Activated naive CD8-positive, alpha-beta T cell treated with anti-CD3 and anti-CD28 coated beads, Interleukin-2, amount 50 U/mL, for 16 hours (primary cell): ENCODE data around the gene ISLR.

Experiments
- DNase-seq: peaks from one replicate; pipeline ENCODE4 v3.0.0-alpha.2; 2020; ENCODE audit warnings: low read depth, low spot score

Gene ISLR

DNA sequence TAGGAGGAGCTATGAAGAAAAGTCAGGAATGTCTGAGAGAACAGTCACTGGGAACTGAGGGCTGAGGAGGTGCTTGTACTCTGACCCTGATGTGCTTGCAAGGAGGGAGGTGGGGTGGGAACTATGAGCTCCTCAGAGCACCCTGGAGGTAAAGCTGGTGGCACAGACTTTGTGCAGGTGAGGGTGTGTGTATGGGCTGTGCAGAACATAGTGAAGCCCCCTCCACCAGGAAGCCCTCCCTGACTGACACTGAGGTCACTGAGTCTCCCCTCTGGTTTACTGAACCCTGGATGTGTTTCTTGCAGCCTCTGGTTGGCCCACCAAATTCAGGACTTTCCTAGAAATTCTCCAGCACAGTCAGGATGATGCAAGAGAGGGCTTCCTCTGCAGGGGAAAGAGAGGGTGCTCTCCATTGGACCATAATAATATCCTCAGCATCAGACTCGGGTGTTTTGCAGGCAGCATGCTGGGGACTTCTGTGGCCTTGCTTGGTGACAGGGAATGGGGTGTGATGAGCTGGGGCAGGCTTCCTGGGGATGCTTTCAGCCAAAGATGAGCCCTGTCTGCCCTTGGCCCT is 1.5 kb upstream of the ISLR start:
- no peak for DNase-seq

DNA sequence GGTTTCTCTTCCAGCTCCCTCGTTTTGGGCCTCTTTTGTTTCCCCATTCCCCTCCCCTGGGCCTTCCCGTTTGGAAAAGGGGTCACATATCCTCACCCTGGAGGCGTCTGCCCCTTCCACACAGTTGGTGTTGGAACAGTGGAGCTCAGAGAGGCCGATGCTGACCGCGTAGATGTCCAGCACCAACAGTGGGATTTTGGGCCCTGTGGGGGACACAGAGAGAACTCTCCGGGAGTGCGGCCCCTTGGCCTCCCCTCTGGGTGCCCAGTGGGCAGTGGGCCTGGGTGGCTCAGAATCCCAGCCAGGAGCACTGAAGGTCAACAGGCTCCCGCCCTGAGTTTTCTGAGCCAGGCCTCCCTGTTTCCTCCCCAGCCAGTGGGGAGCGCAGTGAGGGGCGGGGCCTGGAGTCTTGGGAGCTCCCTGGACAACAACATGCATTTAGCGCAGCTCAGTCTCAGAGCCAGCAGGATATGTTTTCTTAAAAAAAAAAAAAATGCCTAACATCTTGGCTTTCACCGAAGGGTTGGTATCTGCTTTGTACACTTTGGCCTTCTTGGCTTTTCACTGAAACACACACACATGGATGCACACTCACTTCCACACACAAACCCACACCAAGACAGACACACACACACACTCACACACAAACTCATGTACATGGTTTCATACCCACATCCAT is 670 bp upstream of the ISLR start:
- DNase-seq: no peak

DNA sequence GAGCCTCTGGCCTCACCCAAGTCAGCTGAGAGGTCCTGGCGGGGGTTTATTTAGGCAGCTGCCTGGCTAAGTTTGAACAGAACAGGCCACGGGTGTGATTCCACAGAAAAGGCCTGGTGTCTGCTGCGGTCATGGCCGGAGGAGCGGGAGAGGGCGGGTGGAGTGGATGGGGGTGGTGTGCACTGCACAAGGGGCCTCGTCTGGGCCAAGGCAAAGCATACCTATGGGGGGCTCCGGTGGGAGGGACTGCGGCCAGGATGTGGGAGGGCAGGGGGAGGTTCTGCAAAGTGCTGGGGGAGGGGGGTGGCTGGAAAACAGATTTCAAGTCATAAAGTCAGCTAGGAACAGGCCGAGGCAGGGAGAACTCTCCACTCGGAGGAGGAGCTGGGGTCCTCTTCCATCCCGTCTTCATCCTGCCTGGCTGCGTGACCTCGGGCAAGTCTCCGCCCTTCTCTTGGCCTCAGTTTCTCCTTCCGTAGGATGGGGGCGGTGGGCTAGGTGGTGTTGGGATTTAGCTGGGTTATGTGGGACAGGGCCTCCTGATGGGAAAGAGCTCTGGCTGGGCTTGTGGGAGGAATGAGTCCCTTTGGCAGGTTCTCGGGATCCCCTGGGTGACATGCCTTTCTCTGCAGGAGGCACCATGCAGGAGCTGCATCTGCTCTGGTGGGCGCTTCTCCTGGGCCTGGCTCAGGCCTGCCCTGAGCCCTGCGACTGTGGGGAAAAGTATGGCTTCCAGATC is 878 bp downstream of the ISLR start:
- no peak for DNase-seq

DNA sequence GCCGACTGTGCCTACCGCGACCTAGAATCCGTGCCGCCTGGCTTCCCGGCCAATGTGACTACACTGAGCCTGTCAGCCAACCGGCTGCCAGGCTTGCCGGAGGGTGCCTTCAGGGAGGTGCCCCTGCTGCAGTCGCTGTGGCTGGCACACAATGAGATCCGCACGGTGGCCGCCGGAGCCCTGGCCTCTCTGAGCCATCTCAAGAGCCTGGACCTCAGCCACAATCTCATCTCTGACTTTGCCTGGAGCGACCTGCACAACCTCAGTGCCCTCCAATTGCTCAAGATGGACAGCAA is 1.4 kb downstream of the ISLR start:
- no peak for DNase-seq

DNA sequence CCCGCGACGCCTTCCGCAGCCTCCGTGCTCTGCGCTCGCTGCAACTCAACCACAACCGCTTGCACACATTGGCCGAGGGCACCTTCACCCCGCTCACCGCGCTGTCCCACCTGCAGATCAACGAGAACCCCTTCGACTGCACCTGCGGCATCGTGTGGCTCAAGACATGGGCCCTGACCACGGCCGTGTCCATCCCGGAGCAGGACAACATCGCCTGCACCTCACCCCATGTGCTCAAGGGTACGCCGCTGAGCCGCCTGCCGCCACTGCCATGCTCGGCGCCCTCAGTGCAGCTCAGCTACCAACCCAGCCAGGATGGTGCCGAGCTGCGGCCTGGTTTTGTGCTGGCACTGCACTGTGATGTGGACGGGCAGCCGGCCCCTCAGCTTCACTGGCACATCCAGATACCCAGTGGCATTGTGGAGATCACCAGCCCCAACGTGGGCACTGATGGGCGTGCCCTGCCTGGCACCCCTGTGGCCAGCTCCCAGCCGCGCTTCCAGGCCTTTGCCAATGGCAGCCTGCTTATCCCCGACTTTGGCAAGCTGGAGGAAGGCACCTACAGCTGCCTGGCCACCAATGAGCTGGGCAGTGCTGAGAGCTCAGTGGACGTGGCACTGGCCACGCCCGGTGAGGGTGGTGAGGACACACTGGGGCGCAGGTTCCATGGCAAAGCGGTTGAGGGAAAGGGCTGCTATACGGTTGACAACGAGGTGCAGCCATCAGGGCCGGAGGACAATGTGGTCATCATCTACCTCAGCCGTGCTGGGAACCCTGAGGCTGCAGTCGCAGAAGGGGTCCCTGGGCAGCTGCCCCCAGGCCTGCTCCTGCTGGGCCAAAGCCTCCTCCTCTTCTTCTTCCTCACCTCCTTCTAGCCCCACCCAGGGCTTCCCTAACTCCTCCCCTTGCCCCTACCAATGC is 2.0 kb downstream of the ISLR start:
- no peak for DNase-seq

DNA sequence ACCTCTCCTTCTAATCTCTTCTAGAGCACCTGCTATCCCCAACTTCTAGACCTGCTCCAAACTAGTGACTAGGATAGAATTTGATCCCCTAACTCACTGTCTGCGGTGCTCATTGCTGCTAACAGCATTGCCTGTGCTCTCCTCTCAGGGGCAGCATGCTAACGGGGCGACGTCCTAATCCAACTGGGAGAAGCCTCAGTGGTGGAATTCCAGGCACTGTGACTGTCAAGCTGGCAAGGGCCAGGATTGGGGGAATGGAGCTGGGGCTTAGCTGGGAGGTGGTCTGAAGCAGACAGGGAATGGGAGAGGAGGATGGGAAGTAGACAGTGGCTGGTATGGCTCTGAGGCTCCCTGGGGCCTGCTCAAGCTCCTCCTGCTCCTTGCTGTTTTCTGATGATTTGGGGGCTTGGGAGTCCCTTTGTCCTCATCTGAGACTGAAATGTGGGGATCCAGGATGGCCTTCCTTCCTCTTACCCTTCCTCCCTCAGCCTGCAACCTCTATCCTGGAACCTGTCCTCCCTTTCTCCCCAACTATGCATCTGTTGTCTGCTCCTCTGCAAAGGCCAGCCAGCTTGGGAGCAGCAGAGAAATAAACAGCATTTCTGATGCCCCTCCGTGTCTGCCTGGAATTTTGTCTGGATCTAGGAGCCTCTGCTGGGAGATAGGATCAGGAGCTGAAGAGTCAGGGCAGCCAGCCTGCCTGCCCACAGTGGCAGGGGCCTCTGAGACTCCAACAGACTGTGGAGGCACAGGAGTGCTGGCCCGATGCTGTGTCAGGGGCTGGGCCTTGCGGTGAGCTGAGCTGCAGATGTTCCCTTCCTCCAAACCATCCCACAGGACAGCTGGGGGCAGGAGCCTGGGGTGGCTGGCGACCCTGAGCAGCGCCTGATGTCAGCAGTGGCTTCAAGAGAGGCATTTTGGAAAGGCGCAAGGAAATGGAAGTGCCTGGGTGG is 3.0 kb downstream of the ISLR start:
- no peak for DNase-seq

DNA sequence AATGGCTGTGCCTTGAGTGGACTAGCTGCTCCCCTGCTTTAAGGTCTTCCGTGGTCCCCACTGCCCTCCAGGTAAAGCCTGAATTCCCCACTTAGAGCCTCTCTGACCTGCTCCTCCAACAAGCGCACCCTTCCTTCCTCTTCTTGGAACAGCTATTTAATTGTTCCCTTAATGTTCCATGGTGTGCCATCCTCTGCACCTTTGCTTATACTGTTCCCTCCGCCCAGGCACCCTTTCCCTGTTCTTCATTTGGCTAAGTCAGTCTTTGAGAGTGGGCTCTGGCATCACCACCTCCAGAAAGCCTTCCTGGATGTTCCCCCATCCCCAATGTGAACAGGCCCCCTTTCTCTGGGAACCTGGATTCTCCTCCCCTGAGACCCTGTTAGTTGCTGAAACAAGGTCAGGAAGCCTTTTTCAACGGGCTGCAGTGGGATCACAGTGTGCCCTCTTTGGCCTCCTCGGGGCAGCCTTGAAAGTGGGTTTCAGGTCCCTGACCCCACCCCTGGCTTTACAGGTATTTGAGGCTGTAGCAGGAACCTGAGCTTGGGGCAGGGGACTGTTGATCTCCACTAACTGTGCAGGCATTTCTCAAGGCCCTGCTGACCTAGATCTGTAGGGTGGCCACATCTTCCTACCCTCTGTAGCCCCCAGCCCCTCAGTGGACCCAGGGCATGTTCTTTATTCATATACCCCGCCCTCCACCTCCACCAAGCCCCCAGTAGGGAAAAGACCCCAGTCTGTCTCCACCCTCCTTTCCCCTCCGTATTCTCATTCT is 5.0 kb downstream of the ISLR start:
- DNase-seq: no peak

DNA sequence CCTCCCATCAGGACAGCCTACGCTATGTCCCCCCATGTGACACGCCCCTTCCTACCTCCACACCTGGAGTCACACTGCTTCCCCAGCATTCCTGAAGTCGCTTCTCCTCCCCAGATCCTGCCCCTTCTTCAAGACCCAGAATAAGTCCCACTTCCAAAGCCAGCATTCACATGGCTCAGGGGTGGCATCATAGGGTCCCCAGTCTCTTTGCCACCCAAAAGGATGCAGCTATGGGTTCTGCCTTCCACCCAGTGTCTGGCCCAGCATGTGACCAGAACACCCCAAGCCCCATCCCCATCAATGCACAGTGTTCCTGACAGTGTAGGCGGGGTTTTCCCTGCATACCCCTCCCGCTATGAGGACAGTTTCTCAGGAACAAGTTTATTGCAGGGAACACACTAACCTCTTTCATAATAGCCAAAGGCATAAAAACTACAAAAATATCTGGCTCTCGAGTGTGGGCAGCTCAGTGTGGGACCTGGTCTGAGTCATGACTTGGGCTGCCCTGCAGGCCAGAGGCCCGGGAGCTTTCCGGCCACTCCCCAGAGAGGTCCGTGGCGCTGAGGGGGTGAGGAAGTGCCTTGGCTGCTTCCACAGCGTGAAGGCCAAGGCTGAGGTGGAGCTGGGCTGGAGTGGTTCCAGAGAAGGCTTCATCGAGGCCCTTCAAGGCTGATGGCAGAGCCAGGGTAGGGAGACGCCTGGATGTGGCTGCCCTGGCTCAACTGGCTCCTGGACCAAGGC is 5.8 kb downstream of the ISLR start:
- DNase-seq: no peak

DNA sequence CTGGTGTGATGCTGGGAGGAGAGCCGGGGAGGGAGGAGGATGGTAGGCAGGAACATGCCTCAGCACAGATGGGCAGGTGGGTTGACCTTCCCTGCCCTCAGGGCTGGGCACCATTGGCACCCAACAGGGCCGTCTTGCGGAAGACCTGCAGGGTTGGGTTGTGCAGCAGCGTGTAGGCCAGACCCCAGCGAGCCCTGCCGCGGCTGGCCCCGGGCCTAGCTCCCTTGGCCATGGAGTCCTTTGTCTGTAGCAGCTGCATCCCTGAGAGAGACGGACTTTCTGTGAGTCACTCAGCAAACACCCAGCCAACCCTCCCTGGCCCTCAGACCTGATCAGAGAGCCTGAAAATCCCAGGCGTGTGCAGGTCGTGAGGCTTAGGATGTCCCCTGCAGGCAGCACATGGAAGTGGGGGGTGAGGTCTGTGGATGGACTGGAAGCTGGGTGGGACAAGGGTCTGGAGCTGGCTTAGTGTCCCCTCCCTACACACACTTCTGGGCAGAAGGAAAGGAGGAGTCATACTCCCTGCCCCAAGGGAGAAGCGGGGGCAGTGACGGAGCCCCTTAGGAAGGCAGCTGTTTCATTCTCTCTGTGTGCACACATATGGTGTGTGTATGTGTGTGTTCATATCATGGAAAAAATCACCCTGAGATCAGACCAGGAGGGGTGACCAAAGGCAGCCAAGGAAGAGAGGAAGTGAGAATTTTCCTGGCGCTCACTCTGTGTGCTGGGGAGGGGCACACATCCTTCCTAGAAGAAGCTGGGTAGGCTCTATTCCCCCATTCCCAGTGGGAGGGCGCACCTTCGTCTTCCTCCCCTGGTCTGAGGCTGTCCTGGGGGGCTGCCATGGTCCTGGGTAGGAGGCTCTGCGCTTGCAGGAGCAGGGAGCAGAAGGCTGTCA is 6.7 kb downstream of the ISLR start:
- DNase-seq: no peak

DNA sequence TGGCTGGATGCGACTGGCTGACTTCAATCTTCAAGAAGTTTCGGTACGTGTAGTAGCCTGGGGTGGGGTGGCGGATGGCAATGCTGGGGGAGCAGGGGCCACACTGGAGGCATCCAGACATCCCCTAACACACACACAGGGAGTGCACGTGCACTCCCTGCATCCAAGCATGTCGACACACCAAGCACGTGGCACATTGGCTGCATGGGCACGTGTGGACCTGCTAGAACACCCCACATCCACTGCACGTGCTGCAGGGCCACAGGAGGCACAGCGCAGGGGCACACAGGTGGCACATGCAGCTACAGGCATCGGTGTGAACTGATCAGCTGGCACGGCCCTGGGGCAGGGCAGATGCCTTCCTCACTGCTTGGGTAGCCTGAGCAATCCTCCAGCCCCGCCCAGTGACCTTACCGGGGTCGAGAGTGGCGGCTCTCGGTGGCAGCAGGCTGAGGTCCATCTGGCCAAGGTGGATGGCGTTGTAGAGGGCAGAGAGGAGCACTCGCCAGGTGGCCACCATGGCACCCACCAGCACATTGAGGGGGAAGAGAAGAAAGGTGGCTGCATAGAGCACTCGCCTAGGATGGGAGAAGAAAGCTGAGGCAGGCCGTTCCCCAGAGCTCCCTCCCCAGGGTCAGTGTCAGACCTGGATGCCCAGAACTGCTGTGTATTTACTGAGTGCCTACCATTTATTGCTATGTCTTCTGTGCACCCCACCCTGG is 7.5 kb downstream of the ISLR start:
- no peak for DNase-seq

DNA sequence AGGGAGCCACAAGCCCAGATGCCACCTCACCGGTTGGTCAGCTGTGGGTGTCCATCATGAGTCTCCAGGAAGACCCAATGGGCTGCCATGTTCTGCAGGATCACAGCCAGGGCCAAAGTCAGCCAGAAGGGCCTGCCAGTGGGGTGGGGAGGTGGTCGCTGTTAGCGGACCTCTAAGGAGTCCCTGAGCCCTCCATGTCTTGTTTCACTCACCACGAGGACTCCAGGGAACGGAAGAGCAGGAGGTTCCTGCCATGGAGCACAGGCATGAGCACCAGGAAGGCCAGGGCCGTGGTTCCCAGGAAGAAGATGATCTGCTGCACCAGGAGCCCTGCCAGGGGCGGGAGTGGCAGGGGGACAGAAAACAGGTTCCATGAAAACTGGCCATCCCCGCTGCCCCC is 8.6 kb downstream of the ISLR start:
- DNase-seq: no peak

DNA sequence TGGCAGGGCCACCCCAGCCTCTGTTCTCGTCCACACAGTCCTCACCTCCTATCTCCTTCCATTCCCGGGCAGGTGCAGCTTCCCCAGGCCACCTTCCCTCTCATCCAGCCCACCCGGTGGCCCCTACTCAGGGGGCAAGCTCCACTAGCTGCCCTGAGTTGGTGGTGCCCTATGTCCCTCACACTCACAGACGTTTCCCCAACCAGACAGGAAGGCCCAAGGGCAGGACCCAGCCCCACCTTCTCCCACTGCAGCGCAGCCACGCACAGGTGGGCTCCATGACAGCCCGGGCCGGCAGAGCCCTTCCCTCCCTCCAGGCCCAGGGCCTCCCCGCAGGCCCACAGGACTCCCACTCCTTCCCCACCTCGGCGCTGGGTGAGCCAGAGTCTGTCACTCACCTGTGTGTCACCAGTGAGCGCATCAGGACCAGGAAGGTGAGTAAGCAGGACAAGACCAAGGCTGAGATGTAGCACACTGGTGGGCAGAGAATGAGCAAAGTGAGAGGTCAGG is 11.1 kb downstream of the ISLR start:
- DNase-seq: no peak

DNA sequence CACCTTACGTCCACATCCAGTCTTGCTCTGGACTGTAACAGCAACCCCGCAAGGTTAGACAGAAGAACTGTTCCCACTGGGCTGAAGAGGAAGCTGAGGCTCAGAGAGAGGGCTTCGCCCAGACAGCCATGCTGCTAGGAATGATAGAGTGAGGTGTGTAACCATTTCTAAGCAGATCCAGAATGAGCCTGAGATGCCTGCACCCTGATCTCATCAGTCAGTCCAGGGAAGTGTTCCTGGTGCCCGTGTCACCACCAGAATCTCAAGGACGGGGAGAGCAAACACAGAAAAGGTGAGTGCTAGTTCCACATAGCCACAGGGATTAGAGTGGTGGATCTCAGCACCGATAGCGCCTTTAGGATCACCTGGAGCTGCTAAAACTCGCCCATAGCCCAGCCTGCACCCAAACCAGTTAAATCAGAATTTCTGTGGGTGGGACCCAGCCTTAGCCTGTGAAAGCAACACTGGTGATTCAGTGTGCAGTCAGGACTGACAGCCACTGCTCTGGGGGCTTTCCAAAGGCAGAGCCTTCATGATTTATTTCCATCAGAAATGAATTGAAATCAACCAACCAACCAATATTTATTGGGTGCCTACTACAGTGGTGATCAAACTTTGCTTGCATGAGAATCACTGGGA is 12.3 kb downstream of the ISLR start:
- no peak for DNase-seq

DNA sequence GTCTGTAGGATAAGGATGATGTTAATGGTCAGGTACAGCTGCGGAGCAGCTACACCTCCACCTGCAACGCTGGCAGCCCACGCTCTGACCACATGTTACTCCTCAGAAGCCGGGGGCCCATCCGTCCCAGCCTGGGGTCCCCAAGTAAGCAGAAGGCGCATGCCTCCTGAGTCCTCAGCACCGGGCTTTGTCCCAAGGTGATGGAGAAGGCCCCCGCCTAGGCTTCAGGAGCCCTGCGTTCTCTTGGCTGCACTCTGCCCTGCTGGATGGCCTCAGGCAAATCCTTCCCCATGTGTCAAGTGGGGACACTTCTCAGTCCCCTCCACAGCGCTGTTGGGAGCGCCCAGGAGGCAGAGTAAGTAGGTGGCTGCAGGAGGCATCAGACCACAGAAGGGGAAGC is 14.7 kb downstream of the ISLR start:
- DNase-seq: no peak

DNA sequence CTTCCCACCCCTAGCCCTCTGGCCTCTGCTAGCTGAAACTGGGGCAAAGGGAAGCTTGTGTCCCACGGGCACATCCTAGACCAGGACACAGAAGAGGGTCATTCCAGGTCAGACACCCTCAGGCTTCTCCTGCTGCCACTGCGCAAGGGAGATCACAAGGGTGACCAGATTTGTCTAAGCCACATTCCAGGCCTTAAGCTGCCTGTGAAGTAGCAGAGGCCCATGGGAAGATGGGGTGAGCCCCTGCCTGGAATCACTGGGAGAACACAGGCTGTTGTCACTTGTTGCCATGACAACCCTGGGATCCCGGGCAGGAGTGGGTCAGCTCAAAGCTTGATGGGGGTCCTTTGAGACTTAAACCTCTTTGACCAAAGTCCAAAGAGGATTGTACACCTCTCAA is 18.3 kb downstream of the ISLR start:
- no peak for DNase-seq

DNA sequence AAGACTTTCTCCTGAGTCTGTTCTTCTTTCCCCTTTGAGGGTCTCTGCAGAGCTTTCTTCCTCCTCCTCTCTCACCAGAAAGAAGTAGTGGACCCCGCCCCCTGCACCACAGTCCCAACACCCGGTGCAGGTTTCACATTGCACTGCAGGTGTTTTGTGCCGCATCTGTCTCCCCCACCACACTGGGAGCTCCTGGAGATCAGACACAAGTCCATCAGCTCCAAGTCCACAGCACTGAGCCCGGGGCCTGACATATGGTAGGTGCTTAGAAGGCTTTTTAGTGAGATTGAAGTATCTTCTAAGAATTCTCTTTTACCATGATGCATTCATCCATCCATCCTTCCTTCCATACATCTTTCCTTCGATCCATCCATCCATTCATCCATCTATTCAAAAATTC is 19.2 kb downstream of the ISLR start:
- DNase-seq: no peak

DNA sequence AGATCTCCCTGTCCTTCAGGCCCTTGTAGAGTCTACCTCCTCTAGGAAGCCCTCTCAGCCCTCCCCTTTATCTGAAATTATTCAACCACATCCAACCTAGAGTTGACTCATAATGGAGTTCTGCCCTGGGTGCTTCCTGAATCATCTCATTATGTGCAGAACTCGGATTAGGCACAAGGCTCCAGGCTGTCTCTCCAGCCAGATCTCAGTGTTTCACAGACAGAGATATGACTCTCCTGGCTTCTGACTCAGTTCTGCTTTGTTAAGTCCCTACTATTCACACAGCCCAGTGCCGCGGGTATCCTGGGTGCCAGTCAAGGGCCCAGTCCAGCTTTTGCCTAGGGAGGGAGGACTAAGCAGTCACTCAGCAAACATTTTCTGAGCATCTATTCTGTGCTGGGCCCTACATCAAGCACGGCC is 19.8 kb downstream of the ISLR start:
- no peak for DNase-seq
